ENCODE measurements around the gene PRELP.

DNA sequence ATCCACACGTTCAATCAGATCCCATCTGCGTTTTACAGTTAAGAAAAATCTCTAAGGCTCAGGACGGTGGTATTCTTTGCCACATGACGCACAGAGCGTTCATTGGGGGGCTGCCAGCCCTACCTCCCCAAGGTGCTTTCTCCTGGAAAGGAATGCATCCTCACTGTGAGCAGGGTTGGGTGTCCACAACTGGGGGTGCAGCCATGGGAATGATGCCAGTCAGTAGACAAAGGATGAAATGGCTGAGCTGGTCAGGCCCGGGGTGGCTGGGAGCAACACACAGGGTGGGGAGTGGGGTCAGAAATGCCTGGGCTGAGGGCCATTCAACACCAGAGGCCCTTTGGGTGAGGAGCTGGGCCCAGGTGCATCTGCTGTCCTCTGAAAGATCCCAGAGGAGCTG is 44.3 kb downstream of the PRELP start:
- TF ChIP-seq, protein P1, sequence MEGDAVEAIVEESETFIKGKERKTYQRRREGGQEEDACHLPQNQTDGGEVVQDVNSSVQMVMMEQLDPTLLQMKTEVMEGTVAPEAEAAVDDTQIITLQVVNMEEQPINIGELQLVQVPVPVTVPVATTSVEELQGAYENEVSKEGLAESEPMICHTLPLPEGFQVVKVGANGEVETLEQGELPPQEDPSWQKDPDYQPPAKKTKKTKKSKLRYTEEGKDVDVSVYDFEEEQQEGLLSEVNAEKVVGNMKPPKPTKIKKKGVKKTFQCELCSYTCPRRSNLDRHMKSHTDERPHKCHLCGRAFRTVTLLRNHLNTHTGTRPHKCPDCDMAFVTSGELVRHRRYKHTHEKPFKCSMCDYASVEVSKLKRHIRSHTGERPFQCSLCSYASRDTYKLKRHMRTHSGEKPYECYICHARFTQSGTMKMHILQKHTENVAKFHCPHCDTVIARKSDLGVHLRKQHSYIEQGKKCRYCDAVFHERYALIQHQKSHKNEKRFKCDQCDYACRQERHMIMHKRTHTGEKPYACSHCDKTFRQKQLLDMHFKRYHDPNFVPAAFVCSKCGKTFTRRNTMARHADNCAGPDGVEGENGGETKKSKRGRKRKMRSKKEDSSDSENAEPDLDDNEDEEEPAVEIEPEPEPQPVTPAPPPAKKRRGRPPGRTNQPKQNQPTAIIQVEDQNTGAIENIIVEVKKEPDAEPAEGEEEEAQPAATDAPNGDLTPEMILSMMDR (IDR thresholded peaks at IDR 0.05) = no peak
- no peak for TF ChIP-seq ZFX (IDR thresholded peaks at IDR 0.05; ENCODE audit: borderline replicate concordance)
